Kidney epithelial cell (primary cell): ENCODE measurements around the gene NEDD4L. TPM values are rescaled to one million over a fixed set of nuclear protein-coding genes. Genes with fewer than 3 reads are reported as not detected.

Source experiments
- DNase-seq: peaks from one replicate; pipeline ENCODE4 v3.0.0-alpha.2; 2010; ENCODE audit warnings: low read depth
- H3K27me3 ChIP-seq: 2 replicates; pipeline ENCODE4 v1.6.0; 2011; ENCODE audit warnings: low read length; ENCODE audit not compliant: control insufficient read depth, insufficient read depth
- H3K36me3 ChIP-seq: 2 replicates; pipeline ENCODE4 v1.5.1; 2011; ENCODE audit warnings: low read length; ENCODE audit not compliant: control insufficient read depth, insufficient read depth
- H3K4me3 ChIP-seq: 2 replicates; pipeline ENCODE4 v1.5.1; 2011; ENCODE audit warnings: low read depth, mild to moderate bottlenecking, control low read depth, low read length
- CTCF ChIP-seq: IDR thresholded peaks from 2 replicates; pipeline ENCODE4 v1.5.1; 2011; ENCODE audit warnings: mild to moderate bottlenecking, moderate library complexity, low read length, control low read depth, inconsistent platforms; ENCODE audit not compliant: insufficient read depth, poor library complexity, severe bottlenecking
- total RNA-seq: library from RNA; depleted of rRNA; stranded (reverse); fragments of >200 nt; gene quantifications from 2 replicates; pipeline ENCODE4 v1.2.3, GENCODE V29; 2015

Gene NEDD4L
- total RNA-seq, 1 donor from 2014 or later, result 88.3 TPM

DNA sequence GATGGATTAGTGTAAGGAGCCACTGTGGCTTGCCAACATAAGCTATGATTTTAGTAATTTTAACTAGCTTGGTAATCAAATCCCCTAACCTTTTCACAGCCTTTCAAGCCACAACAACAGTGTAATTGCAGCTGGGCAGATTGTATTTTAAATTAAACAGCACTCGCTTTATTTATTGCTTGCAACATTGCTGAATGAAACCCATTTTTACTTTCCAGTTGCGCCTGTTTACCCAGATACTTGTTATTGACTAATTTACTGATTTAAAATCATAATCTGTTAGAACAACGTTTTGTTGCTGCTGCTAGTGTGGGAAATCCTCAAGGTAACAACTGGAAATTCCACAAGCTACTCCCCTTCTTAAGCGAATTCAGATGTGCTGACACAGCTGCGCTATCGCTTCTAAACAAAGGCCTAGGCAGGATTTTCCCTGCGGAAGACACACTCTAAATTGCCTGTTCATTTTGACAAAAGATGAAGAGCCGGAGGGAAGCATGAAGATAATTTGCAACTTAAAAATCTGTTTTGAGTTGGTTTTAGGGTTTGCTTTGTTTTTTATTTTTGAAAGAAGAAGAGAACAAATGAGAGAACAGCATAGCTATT, 300.9 kb downstream of the NEDD4L start:
- no peak for DNase-seq
- H3K27me3 ChIP-seq, result no peaks in the 10 kb centered on the region
- H3K36me3 ChIP-seq, result no peaks in the 10 kb centered on the region
- no peak overlapping the region for H3K4me3 ChIP-seq
- TF ChIP-seq CTCF, result no peak

DNA sequence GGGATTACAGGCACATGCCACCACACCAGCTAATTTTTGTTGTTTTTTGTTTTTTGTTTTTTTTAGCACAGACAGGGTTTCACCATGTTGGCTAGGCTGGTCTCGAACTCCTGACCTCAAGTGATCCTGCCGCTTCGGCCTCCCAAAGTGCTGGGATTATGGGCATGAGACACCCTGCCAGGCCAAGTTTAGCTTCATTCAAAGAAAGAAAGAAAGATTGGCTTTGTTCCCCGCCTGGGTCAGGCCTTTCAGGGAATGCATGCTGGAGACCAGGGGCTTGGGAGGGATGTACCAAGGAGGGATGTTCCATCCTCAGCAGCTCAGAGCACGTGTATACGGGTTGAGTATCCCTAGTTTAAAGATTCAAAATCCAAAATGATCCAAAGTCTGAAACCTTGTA, 301.8 kb downstream of the NEDD4L start:
- Histone ChIP-seq H3K36me3 (no peaks in the 10 kb centered on the region), H3K4me3 (no peak overlapping the region), H3K27me3 (no peaks in the 10 kb centered on the region)
- TF ChIP-seq CTCF, result no peak
- DNase-seq, result no peak

- Histone ChIP-seq H3K27me3 (no peaks in the 10 kb centered on the region), H3K4me3 (no peak overlapping the region), H3K36me3 (no peaks in the 10 kb centered on the region)
- no peak for DNase-seq
- TF ChIP-seq CTCF, result no peak
These were observed 303.1 kb downstream of the NEDD4L start for GRCh38 chr18:58347135-58347534.

GRCh38 chr18:58348517-58348916, 304.5 kb downstream of the NEDD4L start:
- no peaks in the 10 kb centered on the region for H3K36me3 ChIP-seq
- no peak for TF ChIP-seq CTCF
- DNase-seq, result no peak

GRCh38 chr18:58348951-58349350, 304.9 kb downstream of the NEDD4L start:
- no peak for DNase-seq
- no peak for TF ChIP-seq CTCF
- H3K4me3 ChIP-seq, result no peak overlapping the region
- no peaks in the 10 kb centered on the region for H3K27me3 ChIP-seq
- H3K36me3 ChIP-seq, result no peaks in the 10 kb centered on the region

More at GRCh38 chr18:58348517-58348916, 304.5 kb downstream of the NEDD4L start:
- Histone ChIP-seq H3K4me3 (no peak overlapping the region), H3K27me3 (no peaks in the 10 kb centered on the region)

GRCh38 chr18:58349650-58350049, 305.6 kb downstream of the NEDD4L start:
- TF ChIP-seq CTCF, result no peak
- DNase-seq, result no peak
- Histone ChIP-seq H3K27me3 (no peaks in the 10 kb centered on the region), H3K4me3 (no peak overlapping the region), H3K36me3 (no peaks in the 10 kb centered on the region)
